GM19099 (cell line): ENCODE data around the gene FRMD1.

ENCODE experiments used
- POLR2A ChIP-seq: IDR thresholded peaks from 3 replicates; pipeline ENCODE4 v1.6.1; 2011; ENCODE audit warnings: low read depth; ENCODE audit not compliant: insufficient read length; ENCODE audit errors: extremely low read depth

Gene FRMD1

GRCh38 chr6:168040856-168041496, 38.0 kb downstream of the FRMD1 start:
- TF ChIP-seq POLR2A, result no peak

- no peak for TF ChIP-seq POLR2A
Observed at GRCh38 chr6:168039849-168040248, 39.2 kb downstream of the FRMD1 start.

- no peak for TF ChIP-seq POLR2A
Observed at GRCh38 chr6:168039301-168039700, 39.7 kb downstream of the FRMD1 start.

- no peak for TF ChIP-seq POLR2A
Observed at GRCh38 chr6:168038576-168039140, 40.4 kb downstream of the FRMD1 start.

GRCh38 chr6:168037856-168038255, 41.2 kb downstream of the FRMD1 start:
- TF ChIP-seq POLR2A, result no peak

GRCh38 chr6:168037242-168037641, 41.8 kb downstream of the FRMD1 start:
- no peak for TF ChIP-seq POLR2A

GRCh38 chr6:168035661-168036545, 43.1 kb downstream of the FRMD1 start:
- no peak for TF ChIP-seq POLR2A

DNA sequence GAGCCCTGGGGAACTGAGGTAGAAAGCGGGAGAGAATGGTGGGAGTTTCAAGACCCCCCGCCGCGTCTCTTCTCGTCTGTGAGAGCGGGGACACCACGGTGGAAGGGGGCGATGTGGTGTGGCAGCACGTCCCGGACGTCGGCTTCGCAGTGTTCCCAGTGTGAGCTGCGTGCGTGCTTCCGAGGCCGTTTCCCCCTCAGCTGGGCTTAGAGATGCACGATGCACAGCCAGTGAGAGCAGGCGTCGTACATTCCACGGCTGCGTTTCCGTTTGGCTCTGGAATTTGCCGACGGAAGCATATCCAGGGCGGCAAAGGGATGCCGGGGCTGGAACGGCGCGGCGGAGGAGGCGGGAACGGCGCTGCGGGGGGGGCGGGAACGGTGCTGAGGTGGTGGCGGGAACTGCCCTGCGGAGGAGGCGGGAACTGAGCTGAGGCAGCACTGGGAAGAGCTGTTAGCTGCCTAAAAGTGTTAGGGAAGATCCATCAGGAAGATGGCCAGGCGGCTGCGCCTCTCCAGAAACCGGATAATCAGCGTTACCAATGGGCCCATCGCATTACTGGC, 43.8 kb downstream of the FRMD1 start:
- no peak for TF ChIP-seq POLR2A

DNA sequence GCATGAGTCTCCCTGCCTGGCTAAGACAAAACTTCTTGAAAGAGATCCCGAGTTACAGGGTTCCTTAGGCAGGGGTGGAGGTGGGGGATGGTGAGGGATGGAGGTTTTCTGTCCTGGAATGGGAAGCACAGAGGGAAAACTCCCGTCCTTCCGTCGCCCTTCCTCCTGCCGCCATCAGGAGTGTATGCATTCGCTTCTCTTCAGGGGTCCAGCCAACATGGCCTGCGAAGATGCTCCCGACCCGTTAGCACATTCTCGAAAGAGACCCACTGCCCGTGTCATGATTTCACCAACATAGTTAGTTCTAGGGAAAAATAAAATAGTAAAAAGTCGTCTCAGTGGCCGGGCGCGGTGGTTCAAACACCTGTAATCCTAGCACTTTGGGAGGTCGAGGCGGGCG, 44.5 kb downstream of the FRMD1 start:
- no peak for TF ChIP-seq POLR2A

- no peak for TF ChIP-seq POLR2A
Observed at GRCh38 chr6:168033791-168034190, 45.2 kb downstream of the FRMD1 start.

GRCh38 chr6:168032005-168032760, 46.8 kb downstream of the FRMD1 start:
- TF ChIP-seq POLR2A, result no peak

DNA sequence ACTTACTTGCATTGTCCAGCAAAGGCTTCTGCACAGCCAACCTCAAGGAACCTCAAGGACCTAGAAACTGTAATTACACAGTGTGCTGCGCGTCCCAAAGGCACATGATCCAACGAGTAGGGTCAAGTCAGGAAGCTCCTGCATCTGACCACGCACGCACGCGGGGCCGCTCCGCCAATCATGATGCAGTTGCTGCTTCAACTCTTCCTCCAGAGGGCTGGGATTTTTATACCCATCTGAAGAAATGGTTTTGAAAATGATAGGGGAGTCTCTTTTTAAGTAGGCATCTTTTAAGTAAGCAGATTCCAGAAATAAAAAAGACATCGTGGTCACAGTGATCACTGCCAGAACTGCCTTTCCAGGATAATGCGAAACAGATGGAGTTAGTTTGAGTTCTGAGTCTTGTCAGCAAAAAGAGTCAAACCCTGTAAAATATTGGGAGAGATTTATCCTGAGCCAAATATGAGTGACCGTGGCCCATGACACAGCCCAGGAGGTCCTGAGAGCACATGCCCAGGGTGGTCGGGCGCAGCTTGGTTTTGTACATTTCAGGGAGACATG, 47.5 kb downstream of the FRMD1 start:
- no peak for TF ChIP-seq POLR2A

DNA sequence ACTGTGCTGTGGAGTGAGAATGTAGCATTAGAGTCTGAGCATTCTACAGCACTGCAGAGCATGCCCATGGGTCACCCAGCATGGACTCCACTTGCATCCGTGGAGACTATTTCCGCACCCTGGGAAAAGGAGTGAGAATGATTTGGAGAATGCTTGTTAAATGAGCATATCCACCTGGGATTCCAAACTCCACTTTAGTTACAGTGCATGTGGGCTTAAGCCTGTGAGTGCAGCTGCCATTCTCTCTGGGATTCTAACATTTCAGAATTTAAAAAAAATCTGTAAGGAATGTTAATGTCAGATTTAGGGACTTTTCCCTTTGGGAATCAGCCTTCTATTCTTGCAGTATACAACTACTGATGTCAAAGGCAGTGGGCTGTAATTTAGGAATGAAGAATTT, 48.1 kb downstream of the FRMD1 start:
- no peak for TF ChIP-seq POLR2A

DNA sequence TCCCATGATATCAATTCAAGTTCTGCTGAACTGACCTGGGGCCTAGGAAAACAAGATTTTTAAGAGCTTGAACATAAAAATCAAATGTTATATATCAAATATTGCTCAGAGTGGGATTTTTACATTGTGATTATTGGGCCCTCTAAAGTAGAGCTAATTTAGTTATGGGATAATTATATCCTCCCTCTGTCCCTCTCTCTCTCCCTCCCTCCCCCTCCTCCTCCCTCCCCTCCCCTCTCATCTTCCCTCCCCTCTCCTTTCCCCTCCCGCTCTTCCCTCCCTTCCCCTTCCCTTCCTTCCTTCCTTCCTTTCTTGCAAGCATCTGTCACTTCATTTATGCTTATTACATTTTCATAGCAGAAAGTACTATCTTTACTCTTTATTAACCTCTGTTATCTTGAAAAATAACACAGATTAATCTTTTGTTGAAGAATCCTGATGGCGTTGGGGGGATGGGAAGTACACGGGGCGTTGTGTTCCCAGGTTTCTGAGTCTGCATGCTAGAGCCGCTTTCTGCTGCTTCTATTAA, 48.7 kb downstream of the FRMD1 start:
- TF ChIP-seq POLR2A, result no peak
